ENCODE data around the gene CLCN2. TPM values are rescaled to one million over a fixed set of nuclear protein-coding genes. Genes with fewer than 3 reads are reported as not detected.

Gene CLCN2
- total RNA-seq, 4 donors from 2014 or later: 13.7 to 246 (median 73.1) TPM

- peaks cover 0 to 2% (median 0%) of the 10 kb centered on the region in 4 donors for H3K36me3 ChIP-seq
- in situ Hi-C loops (cut with MboI; ENCODE audit: low pct_ligation_motif_present in 1 of 4, low pct_unique_long_range_greater_than_20kb in 1 of 4, low sequenced_read_pairs in 3 of 4): loop anchor here in 1 of 4 donors (25.0 kb wide), 1 partner anchor 435 kb away; no protein-coding TSS in a partner anchor
- TF ChIP-seq CTCF (IDR thresholded peaks at IDR 0.05) (no peak), POLR2AphosphoS5 (IDR thresholded peaks at IDR 0.05) (peak in 2 of 3 donors; percentile 72 to 84), EP300 (IDR thresholded peaks at IDR 0.05; ENCODE audit: low read depth) (no peak), POLR2A (IDR thresholded peaks at IDR 0.05) (peak; percentile 78)
- H3K9me3 ChIP-seq: no peaks in the 10 kb centered on the region
- WGBS, 2 donors (ENCODE audit: low coverage in 1 of 2): 58 to 59% methylated on average over 6 to 15 of the region's 15 CpGs
- intact Hi-C loops (cut with DNase I; ENCODE audit: low total_unique reads): loop anchor here (10.0 kb wide), 1 partner anchor 47 kb away; no protein-coding TSS in a partner anchor
- no peaks in the 10 kb centered on the region for H3K27me3 ChIP-seq
- DNase-seq: peak; percentile 90
- H3K4me3 ChIP-seq: no peak overlapping the region
- peaks cover 6 to 33% (median 18%) of the 10 kb centered on the region in 4 donors for H3K4me1 ChIP-seq
- H3K27ac ChIP-seq: peak overlapping the region; percentile 65 to 82 (median 71)
Measured at GRCh38 chr3:184352149-184352785, 9.1 kb downstream of the CLCN2 start.

- H3K4me1 ChIP-seq: peaks cover 6 to 33% (median 18%) of the 10 kb centered on the region in 4 donors
- intact Hi-C loops (cut with DNase I; ENCODE audit: low total_unique reads): loop anchor here (10.0 kb wide), 1 partner anchor 47 kb away; no protein-coding TSS in a partner anchor
- H3K4me3 ChIP-seq: no peak overlapping the region
- no peaks in the 10 kb centered on the region for H3K27me3 ChIP-seq
- DNase-seq: no peak
- H3K9me3 ChIP-seq: no peaks in the 10 kb centered on the region
- peak overlapping the region; percentile 65 to 82 (median 71) for H3K27ac ChIP-seq
- 49 to 51% methylated on average over 3 to 9 of the region's 9 CpGs for WGBS, 2 donors (ENCODE audit: low coverage in 1 of 2)
- in situ Hi-C loops (cut with MboI; ENCODE audit: low pct_ligation_motif_present in 1 of 4, low pct_unique_long_range_greater_than_20kb in 1 of 4, low sequenced_read_pairs in 3 of 4): loop anchor here in 1 of 4 donors (25.0 kb wide), 1 partner anchor 436 kb away; no protein-coding TSS in a partner anchor
- no peaks in the 10 kb centered on the region for H3K36me3 ChIP-seq
- TF ChIP-seq EP300 (IDR thresholded peaks at IDR 0.05; ENCODE audit: low read depth) (no peak), POLR2A (IDR thresholded peaks at IDR 0.05) (no peak)
Measured at GRCh38 chr3:184351511-184352148, 9.8 kb downstream of the CLCN2 start.

GRCh38 chr3:184350618-184351017 is 10.8 kb downstream of the CLCN2 start:
- Histone ChIP-seq H3K4me3 (no peak overlapping the region), H3K27me3 (no peaks in the 10 kb centered on the region), H3K9me3 (no peaks in the 10 kb centered on the region), H3K27ac (peak overlapping the region in 1 of 4 donors; percentile 82), H3K4me1 (peaks cover 12 to 34% (median 23%) of the 10 kb centered on the region in 4 donors), H3K36me3 (no peaks in the 10 kb centered on the region)
- 92 to 98% methylated on average over 5 to 6 of the region's 6 CpGs for WGBS, 2 donors (ENCODE audit: low coverage in 1 of 2)
- in situ Hi-C loops (cut with MboI; ENCODE audit: low pct_ligation_motif_present in 1 of 4, low pct_unique_long_range_greater_than_20kb in 1 of 4, low sequenced_read_pairs in 3 of 4) (loop anchor here in 1 of 4 donors (25.0 kb wide), 1 partner anchor 437 kb away; no protein-coding TSS in a partner anchor), intact Hi-C loops (cut with DNase I; ENCODE audit: low total_unique reads) (loop anchor here (10.0 kb wide), 1 partner anchor 46 kb away; no protein-coding TSS in a partner anchor)
- no peak for DNase-seq
- TF ChIP-seq EP300 (IDR thresholded peaks at IDR 0.05; ENCODE audit: low read depth) (no peak), CTCF (IDR thresholded peaks at IDR 0.05) (no peak), POLR2A (IDR thresholded peaks at IDR 0.05) (no peak), POLR2AphosphoS5 (IDR thresholded peaks at IDR 0.05) (no peak)

GRCh38 chr3:184349563-184350470 is 11.6 kb downstream of the CLCN2 start:
- TF ChIP-seq POLR2AphosphoS5 (IDR thresholded peaks at IDR 0.05) (no peak), POLR2A (IDR thresholded peaks at IDR 0.05) (no peak), CTCF (IDR thresholded peaks at IDR 0.05) (no peak), EP300 (IDR thresholded peaks at IDR 0.05; ENCODE audit: low read depth) (no peak)
- WGBS, 2 donors (ENCODE audit: low coverage in 1 of 2): 92 to 97% methylated on average over 4 to 10 of the region's 10 CpGs
- Histone ChIP-seq H3K9me3 (no peaks in the 10 kb centered on the region), H3K27me3 (no peaks in the 10 kb centered on the region), H3K4me3 (no peak overlapping the region), H3K27ac (no peak overlapping the region), H3K36me3 (no peaks in the 10 kb centered on the region), H3K4me1 (peaks cover 12 to 40% (median 27%) of the 10 kb centered on the region in 4 donors)
- intact Hi-C loops (cut with DNase I; ENCODE audit: low total_unique reads) (loop anchor here (10.0 kb wide), 1 partner anchor 45 kb away; no protein-coding TSS in a partner anchor), in situ Hi-C loops (cut with MboI; ENCODE audit: low pct_ligation_motif_present in 1 of 4, low pct_unique_long_range_greater_than_20kb in 1 of 4, low sequenced_read_pairs in 3 of 4) (loop anchor here in 1 of 4 donors (25.0 kb wide), 1 partner anchor 437 kb away; no protein-coding TSS in a partner anchor)
- DNase-seq: no peak
